ENCODE results near the gene ADRA1B.
A peak's percentile ranks its signal among the peaks of the same experiment; 100 is the strongest.

Gene ADRA1B

DNA sequence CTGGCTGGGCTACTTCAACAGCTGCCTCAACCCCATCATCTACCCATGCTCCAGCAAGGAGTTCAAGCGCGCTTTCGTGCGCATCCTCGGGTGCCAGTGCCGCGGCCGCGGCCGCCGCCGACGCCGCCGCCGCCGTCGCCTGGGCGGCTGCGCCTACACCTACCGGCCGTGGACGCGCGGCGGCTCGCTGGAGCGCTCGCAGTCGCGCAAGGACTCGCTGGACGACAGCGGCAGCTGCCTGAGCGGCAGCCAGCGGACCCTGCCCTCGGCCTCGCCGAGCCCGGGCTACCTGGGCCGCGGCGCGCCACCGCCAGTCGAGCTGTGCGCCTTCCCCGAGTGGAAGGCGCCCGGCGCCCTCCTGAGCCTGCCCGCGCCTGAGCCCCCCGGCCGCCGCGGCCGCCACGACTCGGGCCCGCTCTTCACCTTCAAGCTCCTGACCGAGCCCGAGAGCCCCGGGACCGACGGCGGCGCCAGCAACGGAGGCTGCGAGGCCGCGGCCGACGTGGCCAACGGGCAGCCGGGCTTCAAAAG lies 55.7 kb downstream of the ADRA1B start:
- H3K4me3 ChIP-seq (ENCODE audit: low read length) = no peak overlapping the region
- peak; percentile 40 for DNase-seq (ENCODE audit: low read depth)

DNA sequence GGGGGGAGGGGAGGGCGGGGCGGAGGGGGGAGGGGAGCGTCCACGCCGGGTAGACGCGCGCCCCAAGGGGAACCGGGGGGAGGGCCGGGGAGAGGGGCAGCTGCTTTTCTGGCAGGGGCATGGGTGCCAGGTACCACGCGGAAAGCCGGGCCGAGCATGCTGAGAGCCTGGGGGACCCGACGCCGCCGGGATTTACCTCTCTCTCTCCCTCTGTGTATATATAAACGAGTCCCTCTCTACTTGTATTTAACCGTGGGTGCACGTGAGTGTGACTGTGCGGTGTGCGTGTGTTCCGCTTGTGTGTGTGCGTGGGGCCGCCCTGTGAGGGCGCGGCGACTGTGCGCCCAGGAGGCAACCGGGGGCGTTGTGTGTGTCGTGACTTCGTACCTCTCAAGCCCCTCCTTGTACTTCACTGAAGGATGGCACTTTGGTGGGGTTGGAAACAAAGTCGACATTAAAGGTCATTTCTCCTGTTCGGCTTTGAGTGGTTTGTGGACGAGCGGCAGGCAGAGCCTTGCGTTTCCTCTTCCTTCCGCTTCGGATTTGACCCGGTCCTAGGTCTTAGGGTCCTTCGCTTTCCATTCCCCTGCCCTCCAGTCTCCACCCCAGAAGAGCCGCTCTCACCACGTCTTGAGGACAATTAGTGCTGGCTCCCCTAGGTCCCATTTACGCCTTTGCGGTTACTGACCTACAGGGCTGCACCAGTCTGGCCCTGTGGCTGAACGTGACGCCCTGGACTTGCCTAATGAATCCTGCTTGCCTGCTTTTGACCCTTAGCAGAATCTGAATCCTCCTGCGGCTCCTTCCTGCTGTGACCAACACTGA lies 56.5 kb downstream of the ADRA1B start:
- no peak overlapping the region for H3K4me3 ChIP-seq (ENCODE audit: low read length)

More for the DNA sequence above, 55.7 kb downstream of the ADRA1B start:
- TF ChIP-seq, protein P1, sequence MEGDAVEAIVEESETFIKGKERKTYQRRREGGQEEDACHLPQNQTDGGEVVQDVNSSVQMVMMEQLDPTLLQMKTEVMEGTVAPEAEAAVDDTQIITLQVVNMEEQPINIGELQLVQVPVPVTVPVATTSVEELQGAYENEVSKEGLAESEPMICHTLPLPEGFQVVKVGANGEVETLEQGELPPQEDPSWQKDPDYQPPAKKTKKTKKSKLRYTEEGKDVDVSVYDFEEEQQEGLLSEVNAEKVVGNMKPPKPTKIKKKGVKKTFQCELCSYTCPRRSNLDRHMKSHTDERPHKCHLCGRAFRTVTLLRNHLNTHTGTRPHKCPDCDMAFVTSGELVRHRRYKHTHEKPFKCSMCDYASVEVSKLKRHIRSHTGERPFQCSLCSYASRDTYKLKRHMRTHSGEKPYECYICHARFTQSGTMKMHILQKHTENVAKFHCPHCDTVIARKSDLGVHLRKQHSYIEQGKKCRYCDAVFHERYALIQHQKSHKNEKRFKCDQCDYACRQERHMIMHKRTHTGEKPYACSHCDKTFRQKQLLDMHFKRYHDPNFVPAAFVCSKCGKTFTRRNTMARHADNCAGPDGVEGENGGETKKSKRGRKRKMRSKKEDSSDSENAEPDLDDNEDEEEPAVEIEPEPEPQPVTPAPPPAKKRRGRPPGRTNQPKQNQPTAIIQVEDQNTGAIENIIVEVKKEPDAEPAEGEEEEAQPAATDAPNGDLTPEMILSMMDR (IDR thresholded peaks at IDR 0.05; ENCODE audit: insufficient read depth, low read depth, low read length, missing control alignments) = no peak

DNA sequence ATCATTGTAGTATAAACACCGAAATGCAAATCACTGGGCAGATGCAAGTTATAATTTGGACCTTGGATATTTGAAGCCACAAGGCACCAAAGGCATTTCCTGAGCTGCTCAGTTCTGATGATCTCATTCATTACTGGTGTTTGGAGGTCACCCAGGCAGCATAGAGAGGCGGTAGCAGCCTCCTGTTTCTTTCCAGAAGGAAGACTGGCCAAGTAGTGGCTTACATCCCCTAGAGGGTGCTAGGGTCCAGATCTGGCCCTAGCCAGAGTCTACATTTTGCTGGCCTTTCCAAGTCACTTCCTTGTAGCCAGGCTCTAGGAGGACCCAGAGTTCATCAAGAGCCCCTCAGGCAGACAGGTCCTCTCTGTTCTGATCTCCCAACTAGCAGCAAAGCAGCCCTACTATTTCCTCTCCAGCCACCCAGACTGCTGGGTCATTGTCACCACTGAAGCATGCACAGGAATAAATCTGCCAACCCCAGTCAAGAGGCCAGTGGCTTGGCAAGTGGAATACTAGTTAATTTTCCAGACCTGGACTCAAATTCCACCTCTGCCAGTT lies 59.3 kb downstream of the ADRA1B start:
- DNase-seq (ENCODE audit: low read depth) = peak; percentile 44
- H3K4me3 ChIP-seq (ENCODE audit: low read length) = no peak overlapping the region

More for the DNA sequence above, 56.5 kb downstream of the ADRA1B start:
- no peak for DNase-seq (ENCODE audit: low read depth)
- TF ChIP-seq, protein P1 (IDR thresholded peaks at IDR 0.05; ENCODE audit: insufficient read depth, low read depth, low read length, missing control alignments) = no peak

DNA sequence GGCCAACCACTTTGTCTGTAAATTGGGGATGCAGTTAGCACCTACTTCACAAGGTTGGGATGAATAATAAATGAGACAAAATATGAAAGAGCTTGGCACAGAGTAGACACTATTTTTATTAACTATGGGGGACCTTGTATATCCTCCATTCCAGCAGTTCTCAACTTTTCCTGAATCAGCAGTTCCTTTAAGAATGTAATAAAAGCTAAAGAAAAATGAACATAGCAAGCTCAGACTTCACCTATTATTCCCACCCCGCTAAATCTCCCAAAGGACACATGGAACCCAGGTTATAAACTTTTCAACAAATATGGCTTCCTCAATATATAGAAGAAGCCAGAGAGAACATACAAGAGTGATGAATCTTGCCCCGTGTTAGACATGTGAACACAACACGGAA lies 60.6 kb downstream of the ADRA1B start:
- no peak overlapping the region for H3K4me3 ChIP-seq (ENCODE audit: low read length)
- DNase-seq (ENCODE audit: low read depth) = no peak
- TF ChIP-seq, protein P1 (IDR thresholded peaks at IDR 0.05; ENCODE audit: insufficient read depth, low read depth, low read length, missing control alignments) = no peak

More for the DNA sequence above, 59.3 kb downstream of the ADRA1B start:
- TF ChIP-seq, protein P1 (IDR thresholded peaks at IDR 0.05; ENCODE audit: insufficient read depth, low read depth, low read length, missing control alignments) = no peak

DNA sequence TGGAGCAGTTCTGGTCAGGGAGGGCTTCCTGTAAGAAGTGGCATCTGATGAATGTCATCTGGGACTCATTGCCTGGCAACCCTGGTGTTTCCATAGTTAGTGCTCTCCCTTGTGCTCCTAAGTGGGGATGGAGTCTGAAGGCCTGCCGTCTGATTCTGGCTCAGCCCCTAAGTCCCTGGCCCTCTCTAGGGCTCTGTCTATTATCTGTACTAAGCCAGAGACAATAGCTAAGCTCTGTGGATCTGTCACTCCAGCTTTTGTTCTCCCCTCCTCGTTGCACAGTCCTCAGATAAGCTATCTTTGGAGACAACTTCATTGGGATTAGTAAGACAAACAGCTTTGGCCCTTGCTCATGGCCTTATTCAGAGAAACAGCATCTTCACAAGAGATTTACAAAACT lies 62.1 kb downstream of the ADRA1B start:
- TF ChIP-seq, protein P1 (IDR thresholded peaks at IDR 0.05; ENCODE audit: insufficient read depth, low read depth, low read length, missing control alignments) = no peak
- no peak overlapping the region for H3K4me3 ChIP-seq (ENCODE audit: low read length)
- no peak for DNase-seq (ENCODE audit: low read depth)

DNA sequence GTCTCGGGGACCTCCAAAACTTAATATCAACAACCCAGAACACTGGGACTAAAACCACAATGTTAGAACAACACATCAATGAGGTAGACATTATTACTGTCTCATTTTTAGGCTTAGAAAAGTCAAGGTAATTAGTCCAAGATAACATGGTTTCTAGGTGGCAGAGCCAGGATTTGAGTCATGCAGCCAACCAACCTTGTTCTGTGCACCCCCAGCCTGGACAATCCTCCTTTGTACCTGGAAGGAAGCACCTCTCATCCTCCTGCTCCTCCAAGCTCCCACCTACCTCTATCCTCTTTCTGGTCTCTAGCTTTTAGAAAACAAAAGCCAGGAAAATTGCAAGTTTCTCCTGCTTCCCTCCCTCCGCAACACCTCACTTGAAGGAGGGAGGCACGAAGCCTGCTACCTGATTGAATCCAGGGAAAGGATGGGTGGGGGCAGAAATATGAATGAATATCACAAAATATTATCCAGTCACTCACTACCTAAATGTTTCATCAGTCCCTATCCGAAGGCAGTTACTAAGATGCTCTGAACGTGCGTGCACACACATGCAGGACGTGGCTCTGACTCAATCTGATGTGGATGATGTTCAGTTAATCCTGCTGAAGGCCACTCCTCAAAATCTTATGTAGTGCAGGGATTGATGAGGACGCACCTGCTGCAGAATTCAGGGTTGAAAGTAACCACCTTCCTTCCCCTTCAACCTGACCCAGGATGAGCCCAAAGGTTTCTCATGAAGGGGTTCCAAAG lies 66.3 kb downstream of the ADRA1B start:
- no peak overlapping the region for H3K4me3 ChIP-seq (ENCODE audit: low read length)
- DNase-seq (ENCODE audit: low read depth) = peak; percentile 95
- TF ChIP-seq, protein P1 (IDR thresholded peaks at IDR 0.05; ENCODE audit: insufficient read depth, low read depth, low read length, missing control alignments) = no peak

Measured in epithelial cell of esophagus (primary cell).